ENCODE data around the gene IL22.

The IL22 gene

DNA sequence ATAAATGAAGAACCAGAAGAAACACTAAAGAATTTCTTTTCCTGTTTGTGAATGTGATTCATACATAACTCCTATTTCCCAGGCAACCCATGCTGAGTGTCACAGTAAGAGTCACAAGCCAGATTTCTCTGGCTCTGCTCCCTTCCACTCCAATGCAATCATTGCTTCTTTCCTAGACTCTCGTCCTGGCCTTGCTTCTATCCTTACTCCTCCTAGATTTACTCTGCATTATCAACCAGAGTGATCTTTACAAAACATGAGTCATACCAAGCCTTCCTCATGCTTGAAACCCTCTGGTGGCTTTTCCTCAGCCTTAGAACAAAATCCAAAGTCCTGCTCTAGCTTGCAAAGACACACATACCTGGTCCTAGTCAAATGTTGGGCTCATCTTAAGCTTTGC lies 13.3 kb downstream of the IL22 start:
- H3K4me3 ChIP-seq (ENCODE audit: low read length): no peak overlapping the region
- TF ChIP-seq, protein P1, sequence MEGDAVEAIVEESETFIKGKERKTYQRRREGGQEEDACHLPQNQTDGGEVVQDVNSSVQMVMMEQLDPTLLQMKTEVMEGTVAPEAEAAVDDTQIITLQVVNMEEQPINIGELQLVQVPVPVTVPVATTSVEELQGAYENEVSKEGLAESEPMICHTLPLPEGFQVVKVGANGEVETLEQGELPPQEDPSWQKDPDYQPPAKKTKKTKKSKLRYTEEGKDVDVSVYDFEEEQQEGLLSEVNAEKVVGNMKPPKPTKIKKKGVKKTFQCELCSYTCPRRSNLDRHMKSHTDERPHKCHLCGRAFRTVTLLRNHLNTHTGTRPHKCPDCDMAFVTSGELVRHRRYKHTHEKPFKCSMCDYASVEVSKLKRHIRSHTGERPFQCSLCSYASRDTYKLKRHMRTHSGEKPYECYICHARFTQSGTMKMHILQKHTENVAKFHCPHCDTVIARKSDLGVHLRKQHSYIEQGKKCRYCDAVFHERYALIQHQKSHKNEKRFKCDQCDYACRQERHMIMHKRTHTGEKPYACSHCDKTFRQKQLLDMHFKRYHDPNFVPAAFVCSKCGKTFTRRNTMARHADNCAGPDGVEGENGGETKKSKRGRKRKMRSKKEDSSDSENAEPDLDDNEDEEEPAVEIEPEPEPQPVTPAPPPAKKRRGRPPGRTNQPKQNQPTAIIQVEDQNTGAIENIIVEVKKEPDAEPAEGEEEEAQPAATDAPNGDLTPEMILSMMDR (conservative IDR thresholded peaks at IDR 0.05; ENCODE audit: low read depth, low read length): no peak
- DNase-seq (ENCODE audit: low read depth): peak; percentile 52

DNA sequence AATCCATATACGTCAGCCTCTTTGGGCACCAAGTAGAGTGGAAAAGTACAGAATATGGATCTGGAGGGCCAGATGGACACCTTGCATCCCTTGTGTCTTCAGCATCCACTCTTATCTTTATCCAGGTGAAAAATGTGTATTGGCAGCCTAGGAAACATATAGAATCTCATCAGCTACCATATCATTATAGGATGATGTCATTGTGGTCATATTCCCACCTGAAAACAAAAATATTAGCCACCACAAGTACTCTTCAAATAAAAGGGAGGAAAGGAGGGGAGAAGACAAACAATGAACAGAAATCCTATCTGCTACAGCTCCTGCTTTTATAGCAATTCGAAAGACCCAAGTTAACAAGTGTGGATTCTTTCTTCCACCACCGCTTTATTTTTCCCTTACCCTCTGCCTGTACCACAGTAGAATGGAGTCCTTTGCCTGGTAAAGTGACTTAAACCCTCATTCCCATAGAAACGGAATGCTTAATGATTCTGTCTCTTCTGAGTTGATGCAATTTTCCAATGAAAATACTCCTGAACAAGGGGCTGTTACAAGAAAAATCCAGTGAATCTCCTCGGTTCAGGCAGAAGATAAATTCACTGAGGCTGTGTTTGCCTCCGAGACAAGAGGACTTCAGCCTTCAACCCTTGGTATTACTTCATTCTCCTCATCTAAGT lies 14.0 kb downstream of the IL22 start:
- H3K4me3 ChIP-seq (ENCODE audit: low read length): no peak overlapping the region
- TF ChIP-seq, protein P1 (conservative IDR thresholded peaks at IDR 0.05; ENCODE audit: low read depth, low read length): no peak
- no peak for DNase-seq (ENCODE audit: low read depth)

DNA sequence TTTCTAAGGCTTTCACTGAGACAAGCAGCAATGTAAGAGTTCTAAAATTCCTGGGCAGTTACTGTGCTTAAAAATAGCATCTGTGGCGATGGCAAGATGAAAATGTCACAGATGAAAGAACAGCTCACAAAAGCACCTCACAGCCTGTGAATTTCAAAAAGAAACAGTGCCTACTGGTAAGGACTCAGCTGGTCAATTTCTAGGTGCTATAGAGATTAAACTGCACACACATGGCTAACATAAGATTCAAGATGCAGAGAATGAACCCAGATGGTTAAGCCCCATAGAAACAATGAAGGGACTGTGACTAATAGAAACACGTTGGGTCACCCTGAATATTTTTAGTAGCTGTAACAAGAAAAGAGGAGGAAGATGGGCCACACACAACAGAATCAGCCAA lies 15.8 kb downstream of the IL22 start:
- H3K4me3 ChIP-seq (ENCODE audit: low read length): no peak overlapping the region
- TF ChIP-seq, protein P1 (conservative IDR thresholded peaks at IDR 0.05; ENCODE audit: low read depth, low read length): no peak
- DNase-seq (ENCODE audit: low read depth): no peak

DNA sequence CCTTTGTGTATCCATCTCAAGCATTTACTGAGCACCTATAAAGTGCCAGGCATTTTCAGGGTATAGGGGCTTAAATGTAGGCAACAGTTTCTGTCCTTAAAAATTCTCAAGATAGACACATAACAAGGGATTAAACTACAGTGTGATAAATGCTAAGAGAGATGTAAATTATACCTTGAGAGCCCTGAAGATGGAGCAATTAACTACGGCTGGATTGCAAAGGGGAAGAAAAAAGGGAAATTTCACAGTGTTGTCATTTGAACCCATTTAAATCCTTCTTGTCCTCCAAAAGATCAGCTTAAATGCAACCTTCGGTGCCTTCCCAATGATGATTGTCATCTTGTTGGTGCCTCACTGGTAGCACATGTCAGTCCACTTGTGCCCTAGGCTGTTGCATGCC lies 16.3 kb downstream of the IL22 start:
- no peak overlapping the region for H3K4me3 ChIP-seq (ENCODE audit: low read length)
- TF ChIP-seq, protein P1 (conservative IDR thresholded peaks at IDR 0.05; ENCODE audit: low read depth, low read length): peak; percentile 23
- no peak for DNase-seq (ENCODE audit: low read depth)

DNA sequence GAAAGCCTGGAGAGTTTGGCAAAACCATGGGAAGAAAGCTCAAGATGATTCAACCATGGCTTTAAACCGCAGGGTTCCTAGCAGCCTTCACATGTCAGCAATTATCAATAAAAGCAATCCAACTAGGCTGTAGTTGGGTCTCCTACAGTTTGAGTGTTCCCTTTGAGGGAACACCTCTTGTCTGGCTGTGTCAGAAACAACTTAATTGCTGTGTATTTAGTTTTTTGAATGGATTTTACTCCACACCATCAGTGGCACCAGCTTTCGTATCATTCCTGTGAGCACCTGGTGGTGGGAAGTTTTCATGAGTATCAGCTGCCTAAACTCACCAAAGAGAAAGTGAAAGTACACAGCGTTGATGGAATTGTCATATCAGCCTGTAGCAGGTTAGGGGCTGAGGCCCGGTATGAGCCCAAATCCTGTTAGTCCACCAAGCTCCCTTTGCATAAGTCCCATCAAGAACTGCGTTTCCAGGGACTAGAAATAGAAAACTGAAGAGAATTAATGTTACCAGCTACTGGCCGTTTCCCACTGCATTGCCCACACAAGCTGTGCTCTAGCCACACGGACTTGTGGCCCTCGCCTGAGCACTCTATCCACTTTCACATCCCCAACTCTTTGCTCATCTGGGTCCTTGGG lies 16.9 kb downstream of the IL22 start:
- no peak overlapping the region for H3K4me3 ChIP-seq (ENCODE audit: low read length)
- TF ChIP-seq, protein P1 (conservative IDR thresholded peaks at IDR 0.05; ENCODE audit: low read depth, low read length): no peak
- DNase-seq (ENCODE audit: low read depth): no peak

DNA sequence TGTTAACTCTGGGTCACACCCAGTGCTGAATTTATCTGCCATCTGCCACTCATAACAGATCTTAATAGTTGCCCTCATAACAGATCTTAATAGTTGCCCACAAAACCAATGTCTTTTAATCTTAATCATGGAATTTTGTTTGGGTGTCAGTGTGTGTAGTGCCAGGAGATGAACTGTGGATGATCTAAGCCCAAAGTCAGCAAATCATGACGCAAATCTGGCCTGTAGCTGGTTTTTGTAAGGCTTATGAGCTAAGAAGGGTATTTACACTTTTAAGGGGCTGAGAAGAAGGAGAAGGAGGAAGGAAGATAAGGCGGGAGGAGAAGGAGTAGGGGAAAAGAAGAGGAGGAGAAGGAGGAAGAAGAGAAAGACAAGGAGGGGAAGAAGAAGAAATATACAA lies 17.8 kb downstream of the IL22 start:
- no peak overlapping the region for H3K4me3 ChIP-seq (ENCODE audit: low read length)
- DNase-seq (ENCODE audit: low read depth): no peak
- TF ChIP-seq, protein P1 (conservative IDR thresholded peaks at IDR 0.05; ENCODE audit: low read depth, low read length): no peak

DNA sequence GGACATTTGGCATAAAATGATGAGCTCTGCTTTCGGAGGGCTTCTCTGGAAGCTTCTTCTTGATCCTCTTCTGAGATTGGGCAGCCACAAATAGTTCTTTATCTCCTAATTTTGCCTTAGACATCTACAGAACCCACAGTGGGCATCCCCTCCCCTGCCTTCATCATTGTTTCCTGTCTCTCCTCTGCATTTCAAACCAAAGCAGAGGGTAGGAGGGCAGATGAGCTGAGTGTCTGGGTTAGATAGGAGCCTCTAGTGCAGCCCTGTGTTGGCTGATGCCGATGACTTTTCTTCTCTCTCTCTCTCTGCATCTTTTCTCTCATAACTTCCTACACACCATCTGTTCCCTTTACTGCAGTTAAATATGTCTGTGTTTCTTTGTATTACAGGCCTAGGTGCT lies 19.3 kb downstream of the IL22 start:
- TF ChIP-seq, protein P1 (conservative IDR thresholded peaks at IDR 0.05; ENCODE audit: low read depth, low read length): no peak
- no peak overlapping the region for H3K4me3 ChIP-seq (ENCODE audit: low read length)
- DNase-seq (ENCODE audit: low read depth): no peak
